ENCODE measurements around the gene PRRX2.

Gene PRRX2

GRCh38 chr9:129712634-129713401 lies 47.4 kb downstream of the PRRX2 start:
- DNase-seq, result no peak

DNA sequence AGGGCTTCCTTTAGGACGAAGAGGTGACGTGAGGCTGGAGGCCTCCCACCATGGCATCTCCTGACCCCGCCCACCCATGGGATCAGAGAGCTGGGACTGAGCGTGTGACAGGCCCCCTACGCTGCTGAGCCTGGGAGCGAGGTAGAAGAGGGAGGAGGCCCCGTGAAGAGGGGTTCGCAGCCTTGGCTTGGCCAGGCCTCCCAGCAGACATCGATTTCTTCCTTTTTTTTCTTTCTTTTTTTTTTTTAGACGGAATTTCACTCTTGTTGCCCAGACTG lies 47.9 kb downstream of the PRRX2 start:
- DNase-seq, result no peak

- no peak for DNase-seq
Measured at GRCh38 chr9:129714511-129715061, 49.1 kb downstream of the PRRX2 start.

DNA sequence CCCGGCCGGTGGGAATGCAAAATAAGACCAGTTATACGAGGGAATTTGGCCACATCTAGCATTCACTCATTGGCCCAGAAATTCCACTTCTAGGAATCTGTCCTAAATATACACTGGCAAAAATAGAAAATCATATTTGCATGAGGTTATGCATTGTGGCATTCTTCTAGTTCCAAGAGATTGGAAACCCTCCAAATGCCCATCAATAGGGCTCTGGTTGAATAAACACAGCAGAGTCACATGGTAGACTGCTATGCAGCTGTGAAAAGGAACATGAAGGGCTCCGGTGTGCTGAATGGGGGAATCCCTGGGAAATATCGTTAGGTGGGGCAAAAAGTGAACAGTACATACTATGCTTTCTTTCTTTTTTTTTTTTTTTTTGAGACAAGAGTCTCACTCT lies 50.6 kb downstream of the PRRX2 start:
- no peak for DNase-seq

DNA sequence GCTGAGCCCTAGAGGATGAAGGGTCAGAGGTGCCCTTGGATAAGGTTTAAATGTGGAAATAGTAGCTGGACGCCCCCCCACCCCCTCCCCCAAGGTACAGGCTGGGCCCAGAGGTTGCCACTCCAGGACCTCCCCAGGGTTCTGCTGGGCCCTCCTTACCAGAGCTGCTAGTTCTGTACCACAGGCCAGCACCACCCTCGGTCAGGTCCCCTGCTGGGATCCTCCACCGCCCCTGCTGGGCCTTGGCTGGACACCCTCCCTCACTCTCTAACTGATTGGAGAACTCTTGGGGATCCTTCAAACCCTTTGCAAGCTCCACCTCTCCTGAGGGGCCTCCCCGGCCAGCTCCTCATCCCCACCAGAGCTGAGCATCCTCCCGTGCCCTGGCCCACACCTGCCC lies 52.5 kb downstream of the PRRX2 start:
- DNase-seq, result no peak

GRCh38 chr9:129718647-129719046 lies 53.2 kb downstream of the PRRX2 start:
- DNase-seq, result no peak

GRCh38 chr9:129719135-129719534 lies 53.7 kb downstream of the PRRX2 start:
- DNase-seq, result no peak

- no peak for DNase-seq
Measured at GRCh38 chr9:129720181-129720864, 54.9 kb downstream of the PRRX2 start.

DNA sequence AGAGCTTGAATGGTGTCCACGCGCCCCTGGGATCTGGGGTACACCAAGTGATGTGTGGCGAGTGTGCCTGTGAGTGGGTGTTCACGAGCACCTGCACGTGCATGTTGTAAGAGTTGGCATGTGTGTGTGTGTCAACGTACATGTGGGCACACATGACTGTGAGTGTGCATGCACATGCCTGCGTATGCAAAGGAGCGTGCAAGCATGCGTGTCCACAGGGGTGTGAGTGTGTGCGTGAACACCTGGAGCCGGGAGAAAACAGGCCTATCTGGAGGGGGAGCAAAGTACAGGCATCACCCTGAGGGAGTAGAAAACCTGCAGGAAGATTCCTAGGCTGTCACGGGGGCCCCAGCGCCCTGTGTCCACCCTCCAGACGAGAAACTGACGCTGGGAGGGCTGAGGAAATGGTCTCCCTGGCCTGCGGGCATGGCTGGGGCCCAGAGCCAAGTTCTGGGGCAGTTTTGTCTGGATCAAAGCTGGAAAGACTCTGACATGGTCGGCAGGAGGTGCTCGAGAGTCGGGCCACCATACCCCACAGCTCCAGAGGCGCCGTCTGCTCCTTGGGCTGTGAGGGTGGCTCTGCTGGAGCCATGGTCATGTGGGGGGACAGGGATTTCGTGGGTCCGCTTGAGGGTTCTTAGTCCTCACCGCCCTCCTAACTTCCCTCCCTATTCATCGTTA lies 55.6 kb downstream of the PRRX2 start:
- DNase-seq, result no peak

- DNase-seq, result no peak
Measured at GRCh38 chr9:129722913-129723312, 57.5 kb downstream of the PRRX2 start.

GRCh38 chr9:129724456-129725190 lies 59.2 kb downstream of the PRRX2 start:
- DNase-seq, result no peak

GRCh38 chr9:129725795-129726251 lies 60.4 kb downstream of the PRRX2 start:
- no peak for DNase-seq

DNA sequence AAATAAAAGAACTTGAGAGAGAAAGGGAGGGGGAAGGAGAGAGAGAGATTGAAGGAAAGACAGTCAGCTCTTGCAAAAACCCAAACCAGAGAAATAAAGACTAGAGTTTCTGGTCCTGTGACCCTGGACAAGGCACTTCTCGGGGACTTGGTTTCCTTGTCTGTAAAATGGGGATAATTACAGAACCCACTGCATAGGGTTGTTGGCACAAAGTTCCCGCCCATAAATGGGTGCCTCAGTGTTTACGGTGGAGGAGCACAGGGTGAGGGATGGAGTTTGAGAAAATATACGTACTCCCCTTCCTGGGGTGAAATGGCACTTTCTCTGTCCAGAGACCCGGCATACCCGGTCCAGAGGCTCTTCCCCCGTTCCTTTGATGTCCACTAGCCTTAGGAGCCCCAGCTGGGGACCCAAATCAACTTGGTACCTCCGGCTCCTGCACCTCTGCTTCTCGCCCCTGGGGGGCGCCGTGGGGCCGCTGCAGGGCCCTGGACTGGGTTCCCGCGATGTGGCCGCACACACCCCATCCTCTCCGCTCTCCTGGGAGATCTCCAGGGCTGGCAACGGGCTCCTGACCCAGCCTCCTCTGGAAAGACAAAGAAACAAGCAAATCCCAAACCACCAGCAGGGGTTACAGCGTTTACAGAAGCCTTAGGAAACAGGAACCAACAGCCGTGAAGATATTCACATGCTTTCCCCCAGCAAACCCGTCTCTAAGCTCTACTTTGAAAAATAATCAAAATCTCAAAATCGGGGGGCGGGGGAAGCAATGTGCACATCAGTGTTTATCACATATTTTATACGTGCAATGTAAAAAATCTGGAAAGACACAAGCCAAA lies 61.1 kb downstream of the PRRX2 start:
- peak; percentile 68 for DNase-seq

DNA sequence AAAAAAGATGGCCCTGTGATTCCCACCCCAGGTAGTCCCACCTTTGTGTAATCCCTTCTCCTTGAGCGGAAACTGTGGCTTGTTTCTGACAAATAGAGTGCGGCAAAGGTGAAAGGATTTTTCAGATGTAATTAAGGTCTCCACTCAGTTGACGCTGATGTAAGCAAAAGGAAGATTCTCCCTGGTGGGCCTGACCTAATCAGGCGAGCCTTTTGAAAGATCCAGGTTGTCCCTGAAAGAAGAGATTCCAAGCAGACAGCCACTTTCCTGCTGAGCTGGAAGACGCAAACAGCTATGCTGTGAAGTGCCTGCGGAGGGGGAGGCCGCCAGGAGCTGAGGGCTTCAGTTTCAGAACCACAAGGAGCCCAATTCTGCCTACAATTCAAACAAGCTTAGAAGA lies 63.3 kb downstream of the PRRX2 start:
- DNase-seq, result no peak

DNA sequence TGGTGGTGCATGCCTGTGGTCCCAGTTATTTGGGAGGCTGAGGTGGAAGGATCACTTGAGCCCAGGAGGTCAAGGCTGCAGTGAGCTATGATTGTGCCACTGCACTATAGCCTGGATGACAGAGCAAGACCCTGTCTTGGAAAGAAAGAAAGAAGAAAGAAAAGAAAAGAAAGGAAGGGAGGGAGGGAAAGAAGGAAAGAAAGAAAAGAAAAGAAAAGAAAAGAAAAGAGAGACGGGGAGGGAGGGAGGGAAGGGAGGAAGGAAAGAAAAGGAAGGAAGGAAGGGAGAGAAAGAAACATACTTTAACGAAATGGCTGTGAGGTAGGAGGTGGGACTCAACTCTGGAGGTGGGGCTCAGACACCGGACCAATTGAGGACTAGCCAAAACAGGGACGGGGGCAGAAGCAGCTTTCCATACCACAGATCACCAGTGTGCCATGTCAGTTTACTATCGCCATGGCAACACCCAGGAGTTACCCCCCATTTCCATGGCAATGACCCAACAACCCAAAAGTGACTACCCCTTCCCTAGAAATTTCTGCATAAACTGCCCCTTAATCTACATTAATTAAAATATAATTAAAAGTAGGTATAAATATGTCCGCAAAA lies 66.1 kb downstream of the PRRX2 start:
- no peak for DNase-seq

- DNase-seq, result no peak
Measured at GRCh38 chr9:129732100-129732499, 66.7 kb downstream of the PRRX2 start.

DNA sequence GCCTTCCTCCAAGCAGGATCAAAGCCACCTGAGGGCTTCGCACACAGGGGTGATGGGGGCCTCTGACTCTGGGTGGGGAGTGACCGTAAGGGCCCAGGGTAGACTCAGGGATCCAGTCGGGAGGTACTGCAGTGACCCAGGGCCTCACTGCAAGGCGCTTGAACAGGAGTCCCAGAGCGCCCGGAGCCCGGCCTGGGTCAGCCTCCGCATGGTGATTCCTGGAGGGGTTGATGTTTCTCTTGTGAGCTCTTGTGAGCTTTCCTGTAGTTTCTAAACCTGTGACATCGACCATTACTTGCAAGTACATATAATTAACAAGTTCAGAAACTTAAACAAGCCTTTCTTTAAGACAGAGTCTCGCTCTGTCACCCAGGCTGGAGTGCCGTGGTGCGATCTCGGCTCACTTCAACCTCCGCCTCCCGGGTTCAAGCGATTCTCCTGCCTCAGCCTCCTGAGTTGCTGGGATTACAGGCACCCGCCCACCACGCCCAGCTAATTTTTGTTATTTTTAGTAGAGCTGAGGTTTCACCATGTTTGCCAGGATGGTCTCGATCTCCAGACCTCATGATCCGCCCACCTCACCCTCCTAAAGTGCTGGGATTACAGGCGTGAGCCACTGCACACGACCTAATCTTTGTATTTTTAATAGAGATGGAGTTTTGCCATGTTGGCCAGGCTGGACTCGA lies 67.6 kb downstream of the PRRX2 start:
- DNase-seq, result no peak

DNA sequence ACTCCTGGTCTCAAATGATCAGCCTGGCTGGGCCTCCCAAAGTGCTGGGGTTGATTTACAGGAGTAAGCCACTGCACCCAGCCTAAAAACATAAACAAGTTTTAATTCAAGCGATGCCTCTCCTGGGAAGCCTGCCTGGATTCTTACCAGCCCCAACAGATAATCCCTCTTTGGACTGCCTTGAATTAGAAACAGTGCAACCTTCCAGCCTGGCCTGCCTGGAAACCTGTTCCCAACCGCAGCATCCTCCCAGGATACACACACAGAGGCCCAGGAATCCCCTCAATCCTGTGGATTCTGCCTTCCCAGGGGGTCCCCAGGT lies 68.1 kb downstream of the PRRX2 start:
- DNase-seq, result no peak

DNA sequence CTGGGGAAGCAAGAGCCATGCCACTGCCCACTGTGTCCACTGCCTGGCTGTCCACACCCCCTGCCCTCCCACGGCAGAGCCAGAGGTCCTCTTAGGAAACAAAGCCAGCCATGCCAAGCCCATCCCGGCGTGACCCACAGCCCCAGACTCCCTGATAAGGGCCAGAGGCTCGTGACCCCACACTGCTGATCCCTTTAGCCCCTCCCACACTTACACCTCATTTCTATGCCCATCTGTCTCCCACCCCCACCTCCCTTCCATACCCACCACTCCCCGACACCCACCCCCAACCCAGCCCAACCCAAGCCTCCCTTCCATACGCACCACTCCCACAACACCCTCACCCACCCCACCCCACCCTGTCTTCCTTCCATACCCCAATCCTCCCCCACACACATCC lies 70.1 kb downstream of the PRRX2 start:
- DNase-seq, result no peak

GRCh38 chr9:129736334-129736733 lies 70.9 kb downstream of the PRRX2 start:
- DNase-seq, result no peak
